Tibial artery (tissue), 4 donors: ENCODE results near the gene SLC15A1.

Experiments
- DNase-seq, 2 donors: peaks; one replicate each; pipeline ENCODE4 v3.0.0-alpha.2; 2019
- H3K27ac ChIP-seq, 2 donors: fragments of 200-600 bp; sonication (generic) in 1 of 2; 1 replicate in 1 of 2; 2 replicates in 1 of 2; pipeline ENCODE4 v1.5.1; 2018 to 2019; ENCODE audit warnings: mild to moderate bottlenecking in 1 of 2
- H3K27me3 ChIP-seq, 2 donors: fragments of 200-600 bp; sonication (generic) in 1 of 2; one replicate each; pipeline versions ENCODE4 v1.5.1 to v1.6.0; 2016 to 2019
- H3K36me3 ChIP-seq, 3 donors: fragments of 200-600 bp; sonication (generic) in 2 of 3; one replicate each; pipeline ENCODE4 v1.5.1; 2016 to 2019; ENCODE audit warnings: mild to moderate bottlenecking in 2 of 3
- H3K4me1 ChIP-seq, 4 donors: fragments of 200-600 bp; sonication (generic) in 2 of 4; 1 replicate in 3 of 4; 2 replicates in 1 of 4; pipeline ENCODE4 v1.5.1; 2016 to 2019
- H3K4me3 ChIP-seq, 2 donors: fragments of 200-600 bp; sonication (generic) in 1 of 2; 1 replicate in 1 of 2; 2 replicates in 1 of 2; pipeline ENCODE4 v1.5.1; 2018 to 2019; ENCODE audit warnings: mild to moderate bottlenecking in 2 of 2
- H3K9me3 ChIP-seq, 3 donors: fragments of 200-600 bp; sonication (generic) in 1 of 3; one replicate each; pipeline ENCODE4 v1.5.1; 2016 to 2019
- intact Hi-C: fragments of 100-400 bp; cut with DNase I; formaldehyde crosslinking; loops from one replicate; pipeline ENCODE4 v1.15.0; 2023; ENCODE audit warnings: low total_unique reads
- TF ChIP-seq, protein P1 (sequence below), 2 experiments: fragments of 200-600 bp in 1 of 2; fragments of 450-650 bp in 1 of 2; IDR thresholded peaks; one replicate each; pipeline ENCODE4 v1.5.1; 2017 to 2019; ENCODE audit warnings: antibody characterized with exemption in 2 of 2, mild to moderate bottlenecking in 1 of 2, moderate library complexity in 1 of 2

The SLC15A1 gene

DNA sequence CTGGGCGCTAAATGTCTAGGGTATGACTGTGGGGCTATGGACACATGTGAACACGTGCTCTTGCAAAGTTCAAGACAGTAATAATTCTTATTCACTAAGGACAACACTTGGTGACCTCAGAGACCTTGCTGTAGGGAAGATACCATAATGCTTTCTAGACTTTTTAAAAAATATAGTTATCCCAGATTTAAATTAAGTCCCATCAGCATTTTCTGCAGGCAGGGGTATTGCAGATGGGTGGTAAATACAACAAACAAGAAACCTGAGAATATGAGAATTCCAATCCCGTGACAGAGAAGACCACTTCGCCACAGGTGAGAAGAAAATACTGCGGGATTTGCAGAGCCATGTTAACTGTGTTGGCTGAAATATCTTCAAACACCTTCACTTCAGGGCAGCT, 65.2 kb downstream of the SLC15A1 start:
- no peaks in the 10 kb centered on the region for H3K36me3 ChIP-seq
- H3K27ac ChIP-seq, result no peak overlapping the region
- no peaks in the 10 kb centered on the region for H3K4me1 ChIP-seq
- no peak overlapping the region for H3K4me3 ChIP-seq
- no peaks in the 10 kb centered on the region for H3K9me3 ChIP-seq
- H3K27me3 ChIP-seq, result no peaks in the 10 kb centered on the region
- intact Hi-C loops, result loop anchor here (10.0 kb wide), 1 partner anchor 833 kb away; no protein-coding TSS in a partner anchor
- DNase-seq, result no peak
- TF ChIP-seq, protein P1, sequence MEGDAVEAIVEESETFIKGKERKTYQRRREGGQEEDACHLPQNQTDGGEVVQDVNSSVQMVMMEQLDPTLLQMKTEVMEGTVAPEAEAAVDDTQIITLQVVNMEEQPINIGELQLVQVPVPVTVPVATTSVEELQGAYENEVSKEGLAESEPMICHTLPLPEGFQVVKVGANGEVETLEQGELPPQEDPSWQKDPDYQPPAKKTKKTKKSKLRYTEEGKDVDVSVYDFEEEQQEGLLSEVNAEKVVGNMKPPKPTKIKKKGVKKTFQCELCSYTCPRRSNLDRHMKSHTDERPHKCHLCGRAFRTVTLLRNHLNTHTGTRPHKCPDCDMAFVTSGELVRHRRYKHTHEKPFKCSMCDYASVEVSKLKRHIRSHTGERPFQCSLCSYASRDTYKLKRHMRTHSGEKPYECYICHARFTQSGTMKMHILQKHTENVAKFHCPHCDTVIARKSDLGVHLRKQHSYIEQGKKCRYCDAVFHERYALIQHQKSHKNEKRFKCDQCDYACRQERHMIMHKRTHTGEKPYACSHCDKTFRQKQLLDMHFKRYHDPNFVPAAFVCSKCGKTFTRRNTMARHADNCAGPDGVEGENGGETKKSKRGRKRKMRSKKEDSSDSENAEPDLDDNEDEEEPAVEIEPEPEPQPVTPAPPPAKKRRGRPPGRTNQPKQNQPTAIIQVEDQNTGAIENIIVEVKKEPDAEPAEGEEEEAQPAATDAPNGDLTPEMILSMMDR (IDR thresholded peaks at IDR 0.05), result no peak

DNA sequence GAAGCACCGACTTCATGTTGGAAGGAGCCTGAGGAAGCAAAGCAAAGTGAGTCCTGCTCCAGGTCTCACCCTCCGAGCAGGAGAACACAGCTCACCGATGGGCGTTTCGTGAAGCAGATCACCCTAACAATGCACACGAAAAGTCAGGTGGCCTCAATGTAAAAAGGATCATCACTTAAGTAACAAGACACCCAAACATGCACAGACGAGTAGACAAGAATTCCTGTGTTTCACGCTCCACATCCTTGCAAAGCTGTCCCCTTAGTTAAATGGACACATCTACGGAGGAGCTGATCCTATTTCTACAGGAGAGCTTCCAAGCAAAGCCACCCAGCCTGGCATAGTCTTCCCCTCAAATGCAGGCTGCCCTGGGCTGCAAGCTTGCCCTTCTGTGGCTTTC, 66.2 kb downstream of the SLC15A1 start:
- Histone ChIP-seq H3K4me3 (no peak overlapping the region), H3K27me3 (no peaks in the 10 kb centered on the region), H3K9me3 (no peaks in the 10 kb centered on the region), H3K27ac (no peak overlapping the region), H3K36me3 (no peaks in the 10 kb centered on the region), H3K4me1 (no peaks in the 10 kb centered on the region)
- intact Hi-C loops, result loop anchor here (10.0 kb wide), 1 partner anchor 831 kb away; no protein-coding TSS in a partner anchor
- DNase-seq, result no peak
- TF ChIP-seq, protein P1 (IDR thresholded peaks at IDR 0.05), result no peak

DNA sequence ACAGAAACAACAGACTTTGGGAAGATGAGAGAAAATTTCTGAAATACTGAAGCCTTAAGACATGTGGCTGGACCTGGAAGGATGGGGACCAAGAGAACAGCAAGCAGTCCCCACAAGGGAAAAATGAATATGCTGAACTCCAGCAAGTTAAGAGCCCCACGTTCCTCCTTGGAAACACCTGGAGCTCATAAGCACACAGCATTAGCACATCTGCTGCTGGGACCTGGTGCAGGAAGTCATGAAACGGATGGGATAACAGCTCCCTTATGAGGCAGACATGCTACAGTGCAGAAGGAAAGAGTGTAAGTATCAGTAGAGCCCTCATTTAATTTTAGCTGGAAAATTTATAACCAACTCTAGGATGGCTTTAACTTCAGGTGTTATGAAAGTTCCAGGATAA, 67.3 kb downstream of the SLC15A1 start:
- no peak for DNase-seq

DNA sequence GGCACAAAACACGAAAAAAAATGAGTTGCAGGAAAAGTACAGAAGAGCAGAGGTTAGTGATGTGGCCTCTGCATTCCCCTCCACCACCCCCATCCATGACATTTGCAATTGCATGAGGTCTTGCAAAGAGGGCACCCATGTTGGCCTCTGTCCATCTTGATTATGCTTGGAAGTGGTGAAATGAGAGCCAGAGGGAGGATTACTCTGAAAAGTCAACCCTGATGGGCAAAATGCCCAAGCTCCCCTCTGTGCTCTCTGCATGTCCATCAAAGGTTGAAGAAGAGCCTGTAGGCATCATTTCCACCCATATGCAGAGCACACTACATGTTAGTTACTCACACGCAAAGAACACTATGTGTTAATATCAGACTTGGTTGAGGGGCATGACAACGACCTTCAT, 71.4 kb downstream of the SLC15A1 start:
- Histone ChIP-seq H3K27me3 (no peaks in the 10 kb centered on the region), H3K9me3 (no peaks in the 10 kb centered on the region), H3K27ac (no peak overlapping the region), H3K4me1 (peaks cover 0 to 10% (median 0%) of the 10 kb centered on the region in 4 donors), H3K36me3 (no peaks in the 10 kb centered on the region), H3K4me3 (no peak overlapping the region)
- intact Hi-C loops, result loop anchor here (10.0 kb wide), 1 partner anchor 826 kb away; no protein-coding TSS in a partner anchor
- TF ChIP-seq, protein P1 (IDR thresholded peaks at IDR 0.05), result no peak
- no peak for DNase-seq

More for the DNA sequence above, 67.3 kb downstream of the SLC15A1 start:
- no peaks in the 10 kb centered on the region for H3K9me3 ChIP-seq
- TF ChIP-seq, protein P1 (IDR thresholded peaks at IDR 0.05), result no peak
- H3K4me3 ChIP-seq, result no peak overlapping the region
- H3K27me3 ChIP-seq, result no peaks in the 10 kb centered on the region
- H3K27ac ChIP-seq, result no peak overlapping the region
- H3K36me3 ChIP-seq, result no peaks in the 10 kb centered on the region
- H3K4me1 ChIP-seq, result no peaks in the 10 kb centered on the region
- intact Hi-C loops, result loop anchor here (10.0 kb wide), 1 partner anchor 830 kb away; no protein-coding TSS in a partner anchor

GRCh38 chr13:98678741-98679140, 73.7 kb downstream of the SLC15A1 start:
- H3K4me1 ChIP-seq, result peaks cover 0 to 10% (median 0%) of the 10 kb centered on the region in 4 donors
- TF ChIP-seq, protein P1 (IDR thresholded peaks at IDR 0.05), result no peak

More at GRCh38 chr13:98678741-98679140, 73.7 kb downstream of the SLC15A1 start:
- intact Hi-C loops, result loop anchor here (10.0 kb wide), 1 partner anchor 644 kb away; no protein-coding TSS in a partner anchor
- Histone ChIP-seq H3K27me3 (no peaks in the 10 kb centered on the region), H3K27ac (no peak overlapping the region), H3K36me3 (no peaks in the 10 kb centered on the region), H3K4me3 (no peak overlapping the region), H3K9me3 (no peaks in the 10 kb centered on the region)
- no peak for DNase-seq
